ENCODE measurements around the gene ALOX12B. TPM values are rescaled to one million over a fixed set of nuclear protein-coding genes. Genes with fewer than 3 reads are reported as not detected.
"Not testable (repeated sequence)": the region's sequence is repeated elsewhere in the genome, so short reads cannot be mapped to it uniquely, and the experiment has no call there.

Gene ALOX12B
- total RNA-seq, 2 experiments from 2014 or later: 0.27 to 0.31 TPM

DNA sequence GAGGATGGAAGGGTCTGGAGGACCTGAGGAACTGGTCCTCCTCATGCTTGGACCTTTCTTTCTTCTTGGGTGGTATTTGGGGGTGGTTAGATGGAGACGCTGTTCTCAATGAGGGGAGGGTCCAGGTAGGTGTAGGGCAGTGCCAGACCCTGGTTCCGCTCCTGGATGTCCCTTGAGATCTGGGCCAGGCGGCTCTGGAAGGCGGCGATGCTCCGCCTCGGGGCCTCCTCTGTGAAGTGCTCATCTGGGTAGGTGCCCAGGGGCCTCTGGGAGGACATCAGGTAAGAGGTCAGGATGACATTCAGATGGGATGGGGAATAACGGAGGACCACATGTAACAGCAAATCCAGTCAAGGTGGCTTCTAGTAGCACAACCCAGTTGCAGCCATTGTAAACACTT, 9.0 kb upstream of the ALOX12B start:
- DNase-seq: no peak
- peaks cover 12% of the 10 kb centered on the region for H3K27me3 Mint-ChIP-seq
- H3K9me3 Mint-ChIP-seq: no peaks in the 10 kb centered on the region
- ChIA-PET POLR2A (no interaction called here), CTCF (interaction anchor here (1.4 kb wide), 1 partner anchor 9 kb away, joined by 3 read pairs; the partner anchor contains the start of gene ALOX12B)
- no peaks in the 10 kb centered on the region for H3K36me3 Mint-ChIP-seq (ENCODE audit: low read depth)
- peaks cover 14% of the 10 kb centered on the region for H3K4me1 Mint-ChIP-seq
- no peak overlapping the region for H3K4me3 Mint-ChIP-seq
- no peak overlapping the region for H3K27ac Mint-ChIP-seq

DNA sequence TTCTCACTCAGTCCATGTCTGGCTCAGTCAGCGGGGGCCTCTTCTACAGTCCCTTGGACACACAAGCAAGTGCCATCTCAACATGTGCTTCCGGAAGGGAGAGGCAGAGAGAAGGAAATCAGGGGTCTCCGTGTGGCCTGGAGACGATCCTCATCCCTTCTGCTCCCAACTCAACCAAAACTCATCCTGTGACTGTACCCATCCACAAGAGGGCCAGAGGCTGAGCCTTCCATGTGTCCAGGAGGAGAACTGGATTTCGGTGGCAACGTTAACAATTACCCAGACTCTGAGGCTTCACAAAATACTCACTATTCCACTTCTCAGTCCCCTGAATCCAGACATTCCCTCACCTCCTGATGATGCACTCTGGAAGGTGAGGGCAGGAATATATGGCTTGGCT, 7.8 kb upstream of the ALOX12B start:
- H3K4me1 Mint-ChIP-seq: peaks cover 14% of the 10 kb centered on the region
- no peak for DNase-seq
- no peak overlapping the region for H3K27ac Mint-ChIP-seq
- POLR2A ChIA-PET: no interaction called here
- no peak overlapping the region for H3K4me3 Mint-ChIP-seq
- peaks cover 20% of the 10 kb centered on the region for H3K27me3 Mint-ChIP-seq
- H3K9me3 Mint-ChIP-seq: no peaks in the 10 kb centered on the region
- H3K36me3 Mint-ChIP-seq (ENCODE audit: low read depth): no peaks in the 10 kb centered on the region
- CTCF ChIA-PET: interaction anchor here (1.4 to 3.6 kb wide), 3 partner anchors 8 to 22 kb away, joined by 3 to 27 read pairs (median 15); partner anchors contain the start of genes ALOX12B and ALOXE3

DNA sequence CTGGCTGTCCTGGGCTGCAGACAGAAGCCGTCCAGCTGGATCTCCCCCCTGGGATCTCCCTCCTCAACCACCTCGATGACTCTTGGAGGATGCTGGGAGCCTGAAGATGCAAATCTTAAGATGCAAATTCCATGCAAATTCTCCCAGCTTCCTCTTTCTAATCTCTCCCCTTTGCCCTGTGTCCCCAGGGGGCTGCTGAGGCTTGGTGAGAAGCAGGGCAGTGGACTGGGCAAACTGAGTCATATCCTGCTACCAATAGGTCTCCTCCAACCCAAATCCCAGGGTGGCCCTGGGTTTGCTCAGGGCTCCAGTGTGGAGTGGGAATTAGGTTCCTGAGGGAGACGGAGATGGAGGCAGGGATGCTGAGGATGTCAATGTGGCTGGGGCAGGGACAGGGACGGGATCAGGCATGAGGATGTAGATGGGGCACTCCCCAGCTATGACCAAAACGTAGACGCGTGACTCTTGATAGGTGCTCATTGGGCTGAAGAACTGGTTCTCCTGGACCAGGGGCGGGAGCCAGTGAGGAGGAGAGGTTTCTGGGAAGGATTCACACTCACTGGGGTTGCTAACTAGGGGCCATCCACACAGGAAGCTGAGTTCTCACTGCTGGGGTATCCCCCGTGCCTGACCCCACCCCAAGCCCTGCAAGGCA, 3.6 kb upstream of the ALOX12B start:
- Mint-ChIP-seq H3K36me3 (ENCODE audit: low read depth) (no peaks in the 10 kb centered on the region), H3K9me3 (no peaks in the 10 kb centered on the region), H3K27me3 (peaks cover 30% of the 10 kb centered on the region), H3K4me3 (no peak overlapping the region), H3K27ac (no peak overlapping the region), H3K4me1 (peaks cover 14% of the 10 kb centered on the region)
- ChIA-PET CTCF (interaction anchor here (0.9 to 5.1 kb wide), 6 partner anchors 11 to 48 kb away, joined by 3 to 32 read pairs (median 6); no protein-coding TSS in a partner anchor), POLR2A (no interaction called here)
- no peak for DNase-seq

- no peak overlapping the region for H3K27ac Mint-ChIP-seq
- CTCF ChIA-PET: interaction anchor here (0.5 to 5.1 kb wide), 7 partner anchors 10 to 172 kb away, joined by 3 to 32 read pairs (median 4); no protein-coding TSS in a partner anchor
- peaks cover 25% of the 10 kb centered on the region for H3K27me3 Mint-ChIP-seq
- H3K9me3 Mint-ChIP-seq: no peaks in the 10 kb centered on the region
- H3K4me1 Mint-ChIP-seq: peaks cover 8% of the 10 kb centered on the region
- H3K36me3 Mint-ChIP-seq (ENCODE audit: low read depth): no peaks in the 10 kb centered on the region
- H3K4me3 Mint-ChIP-seq: no peak overlapping the region
- POLR2A ChIA-PET: no interaction called here
- no peak for DNase-seq
These were observed 2.2 kb upstream of the ALOX12B start for GRCh38 chr17:8089728-8090127.

GRCh38 chr17:8087952-8088230, 375 bp upstream of the ALOX12B start:
- Mint-ChIP-seq H3K36me3 (ENCODE audit: low read depth) (no peaks in the 10 kb centered on the region), H3K4me3 (no peak overlapping the region), H3K4me1 (no peaks in the 10 kb centered on the region), H3K27me3 (peaks cover 25% of the 10 kb centered on the region), H3K9me3 (no peaks in the 10 kb centered on the region), H3K27ac (no peak overlapping the region)
- no peak for DNase-seq
- ChIA-PET POLR2A (no interaction called here), CTCF (interaction anchor here (1.1 to 3.5 kb wide), 4 partner anchors 8 to 22 kb away, joined by 3 to 15 read pairs (median 5); no protein-coding TSS in a partner anchor)

DNA sequence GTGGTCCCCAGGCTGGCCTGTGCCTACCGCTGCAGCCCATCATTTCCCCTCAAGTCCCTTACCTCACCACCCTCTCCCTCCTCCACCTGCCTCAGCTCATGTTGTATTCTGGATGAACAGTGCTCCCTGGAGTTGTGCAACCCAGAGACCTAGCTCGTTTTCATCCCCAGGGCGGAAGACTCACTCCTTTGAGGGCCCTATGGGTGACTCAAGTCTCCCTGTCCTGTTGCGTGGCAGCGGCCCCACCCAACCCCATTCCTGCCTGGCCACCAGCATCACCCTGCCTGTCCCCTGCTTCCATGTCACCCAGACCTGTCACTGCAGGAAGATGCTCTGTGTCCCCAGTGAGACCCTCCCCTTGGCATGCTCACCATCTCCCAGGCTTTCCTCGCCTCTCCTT, 3.3 kb downstream of the ALOX12B start:
- Mint-ChIP-seq H3K9me3 (no peaks in the 10 kb centered on the region), H3K4me1 (peaks cover 15% of the 10 kb centered on the region), H3K27ac (no peak overlapping the region), H3K4me3 (no peak overlapping the region), H3K36me3 (ENCODE audit: low read depth) (no peaks in the 10 kb centered on the region), H3K27me3 (peaks cover 7% of the 10 kb centered on the region)
- DNase-seq: no peak
- POLR2A ChIA-PET: no interaction called here
- CTCF ChIA-PET: interaction anchor here (0.6 to 2.2 kb wide), 6 partner anchors 9 to 43 kb away, joined by 3 to 14 read pairs (median 5); partner anchors contain the start of gene ALOXE3

DNA sequence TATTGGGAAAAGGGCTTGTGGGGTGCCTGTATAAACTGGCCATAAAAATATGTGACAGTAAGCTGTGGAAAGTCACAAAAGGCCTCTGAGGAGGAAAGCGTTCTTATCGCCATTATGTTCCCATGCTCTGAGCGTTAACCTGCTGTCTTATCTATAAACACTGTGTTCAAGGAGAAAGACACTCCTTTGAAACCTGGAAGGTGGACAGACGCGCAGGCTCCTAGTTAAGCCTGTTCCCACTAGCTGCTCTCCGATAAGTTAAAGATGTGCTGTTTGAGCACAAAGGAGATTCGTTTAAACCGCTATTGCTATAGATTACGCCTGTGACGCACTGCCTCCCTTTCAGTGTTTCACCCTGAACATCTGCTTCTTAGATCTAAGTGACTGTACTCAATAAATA, 5.2 kb downstream of the ALOX12B start:
- ChIA-PET POLR2A (no interaction called here), CTCF (no interaction called here)
- peaks cover 18% of the 10 kb centered on the region for H3K4me1 Mint-ChIP-seq
- H3K4me3 Mint-ChIP-seq: no peak overlapping the region
- H3K27ac Mint-ChIP-seq: no peak overlapping the region
- no peaks in the 10 kb centered on the region for H3K9me3 Mint-ChIP-seq
- no peaks in the 10 kb centered on the region for H3K27me3 Mint-ChIP-seq
- no peaks in the 10 kb centered on the region for H3K36me3 Mint-ChIP-seq (ENCODE audit: low read depth)
- DNase-seq: no peak

- POLR2A ChIA-PET: no interaction called here
- peaks cover 18% of the 10 kb centered on the region for H3K4me1 Mint-ChIP-seq
- DNase-seq: no peak
- H3K4me3 Mint-ChIP-seq: no peak overlapping the region
- no peaks in the 10 kb centered on the region for H3K36me3 Mint-ChIP-seq (ENCODE audit: low read depth)
- H3K27me3 Mint-ChIP-seq: no peaks in the 10 kb centered on the region
- CTCF ChIA-PET: no interaction called here
- H3K27ac Mint-ChIP-seq: no peak overlapping the region
- no peaks in the 10 kb centered on the region for H3K9me3 Mint-ChIP-seq
These were observed 5.6 kb downstream of the ALOX12B start for GRCh38 chr17:8081876-8082275.

DNA sequence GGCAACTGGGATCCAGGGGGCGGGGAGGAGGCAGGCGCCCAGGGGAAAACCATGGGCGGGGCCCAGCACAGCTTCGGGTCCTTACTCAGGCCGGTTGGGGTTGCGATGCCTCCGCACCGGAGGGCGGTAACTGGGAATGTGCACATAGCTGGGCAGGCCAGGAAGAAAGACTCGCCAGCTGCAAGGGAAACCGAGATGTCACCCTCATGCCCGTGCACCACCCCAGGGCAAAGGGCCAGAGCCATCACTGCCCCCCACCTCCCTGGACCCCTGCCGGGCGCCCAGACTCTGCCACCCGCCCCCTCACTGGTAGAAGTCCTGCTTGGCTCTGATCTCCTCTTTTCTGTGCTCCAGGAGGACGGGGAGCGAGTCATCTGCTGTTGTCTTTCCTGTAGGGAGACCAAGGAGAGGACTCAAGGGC, 6.7 kb downstream of the ALOX12B start:
- H3K36me3 Mint-ChIP-seq (ENCODE audit: low read depth): no peaks in the 10 kb centered on the region
- CTCF ChIA-PET: interaction anchor here (0.8 to 1.0 kb wide), 4 partner anchors 10 to 30 kb away, joined by 3 to 4 read pairs (median 3); no protein-coding TSS in a partner anchor
- no peak overlapping the region for H3K4me3 Mint-ChIP-seq
- POLR2A ChIA-PET: no interaction called here
- H3K4me1 Mint-ChIP-seq: peaks cover 18% of the 10 kb centered on the region
- no peaks in the 10 kb centered on the region for H3K27me3 Mint-ChIP-seq
- H3K9me3 Mint-ChIP-seq: no peaks in the 10 kb centered on the region
- no peak overlapping the region for H3K27ac Mint-ChIP-seq
- no peak for DNase-seq

- ChIA-PET POLR2A (no interaction called here), CTCF (interaction anchor here (0.8 to 1.0 kb wide), 6 partner anchors 10 to 303 kb away, joined by 3 to 7 read pairs (median 4); no protein-coding TSS in a partner anchor)
- peaks cover 3% of the 10 kb centered on the region for H3K27me3 Mint-ChIP-seq
- H3K4me1 Mint-ChIP-seq: peaks cover 18% of the 10 kb centered on the region
- H3K36me3 Mint-ChIP-seq (ENCODE audit: low read depth): no peaks in the 10 kb centered on the region
- H3K4me3 Mint-ChIP-seq: peak overlapping the region; percentile 79
- no peak for DNase-seq
- no peaks in the 10 kb centered on the region for H3K9me3 Mint-ChIP-seq
- no peak overlapping the region for H3K27ac Mint-ChIP-seq
These were observed 7.2 kb downstream of the ALOX12B start for GRCh38 chr17:8080208-8080798.

DNA sequence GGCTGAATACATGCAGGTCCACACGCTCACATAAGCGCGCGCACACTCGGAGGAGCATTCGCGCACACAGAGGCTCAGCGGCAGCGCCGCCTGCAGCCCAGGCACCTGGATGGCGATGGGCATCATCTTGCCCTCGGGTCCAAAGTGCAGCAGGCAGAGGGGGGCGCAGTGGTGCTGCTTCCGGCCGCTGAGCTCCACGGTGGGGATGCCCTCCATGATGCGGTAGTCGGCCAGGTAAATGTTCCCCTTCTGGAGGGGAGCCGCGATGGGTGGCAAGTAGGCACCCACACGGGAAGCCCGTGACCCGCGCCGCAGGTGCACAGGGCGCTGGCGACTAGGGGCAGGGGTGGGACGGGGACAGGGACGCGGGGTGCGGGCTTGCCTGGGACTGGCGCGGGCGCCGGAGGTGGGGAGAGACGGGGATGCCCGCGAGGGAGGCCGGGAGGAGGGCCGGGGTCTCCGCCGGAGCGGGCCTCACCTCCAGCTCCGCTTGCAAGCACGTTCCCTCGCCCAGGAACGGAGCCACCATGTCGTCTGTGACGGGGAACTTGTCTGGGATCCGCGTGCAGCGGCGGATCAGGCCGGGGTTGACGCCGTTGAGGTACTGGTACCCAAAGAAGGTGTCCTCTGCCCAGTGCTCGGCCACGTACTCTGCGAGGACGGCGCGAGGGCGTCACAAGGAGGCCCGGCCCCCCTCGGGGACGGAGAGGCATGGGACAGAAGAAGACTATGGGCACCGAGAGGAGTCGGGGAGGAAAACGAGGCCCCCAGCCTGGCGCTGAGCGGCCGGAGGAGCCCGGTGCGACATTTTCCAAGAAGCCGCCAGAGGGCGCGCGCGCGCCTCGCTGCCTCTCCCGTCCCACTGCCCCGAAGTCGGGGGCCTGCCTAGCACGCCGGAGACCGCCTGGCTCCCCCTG, 8.0 kb downstream of the ALOX12B start:
- peaks cover 18% of the 10 kb centered on the region for H3K4me1 Mint-ChIP-seq
- DNase-seq: peak; percentile 72
- H3K9me3 Mint-ChIP-seq: no peaks in the 10 kb centered on the region
- peak overlapping the region; percentile 83 for H3K27ac Mint-ChIP-seq
- peaks cover 9% of the 10 kb centered on the region for H3K27me3 Mint-ChIP-seq
- H3K4me3 Mint-ChIP-seq: peak overlapping the region; percentile 79
- POLR2A ChIA-PET: interaction anchor here (0.5 kb wide), 1 partner anchor 162 kb away, joined by 4 read pairs; no protein-coding TSS in a partner anchor
- no peaks in the 10 kb centered on the region for H3K36me3 Mint-ChIP-seq (ENCODE audit: low read depth)
- CTCF ChIA-PET: interaction anchor here (0.7 to 1.8 kb wide), 15 partner anchors 10 to 304 kb away, joined by 3 to 8 read pairs (median 3); no protein-coding TSS in a partner anchor

- POLR2A ChIA-PET; DNase-seq; H3K27ac Mint-ChIP-seq; H3K9me3 Mint-ChIP-seq; H3K4me3 Mint-ChIP-seq; H3K36me3 Mint-ChIP-seq (ENCODE audit: low read depth): not testable (repeated sequence)
- CTCF ChIA-PET: interaction anchor here (1.5 to 1.8 kb wide), 2 partner anchors 18 to 41 kb away, joined by 5 to 8 read pairs; no protein-coding TSS in a partner anchor
- peaks cover 24% of the 10 kb centered on the region for H3K27me3 Mint-ChIP-seq
- H3K4me1 Mint-ChIP-seq: peaks cover 33% of the 10 kb centered on the region
These were observed 9.6 kb downstream of the ALOX12B start for GRCh38 chr17:8077939-8078338.
